CD4-positive, alpha-beta T cell (primary cell): ENCODE data around the gene ARL14EP. TPM values are rescaled to one million over a fixed set of nuclear protein-coding genes. Genes with fewer than 3 reads are reported as not detected.

Source experiments
- ATAC-seq: fragments of 200-7000 bp; cut with Tn5 transposase; one replicate; pipeline ENCODE4 v1.10.0; 2022; ENCODE audit warnings: mild to moderate bottlenecking; ENCODE audit not compliant: poor library complexity
- CTCF ChIA-PET: fragments of 350-600 bp; sonication (Branson Sonifier 250); formaldehyde crosslinking; loops from one replicate; lab custom pipeline; 2021; ENCODE audit warnings: antibody characterized with exemption, inconsistent platforms; lab: Charles Lee
- POLR2A ChIA-PET: fragments of 350-600 bp; sonication (Branson Sonifier 250); formaldehyde crosslinking; loops from one replicate; lab custom pipeline; 2021; ENCODE audit warnings: antibody characterized with exemption, inconsistent platforms; lab: Charles Lee
- DNase-seq, 14 experiments: peaks; one replicate each; pipeline ENCODE4 v3.0.0-alpha.2; 2013 to 2020; ENCODE audit warnings: mixed read lengths in 2 of 14
- H3K27ac ChIP-seq, 2 donors: one replicate each; pipeline versions ENCODE4 v1.5.1 to v1.7.0; 2013; ENCODE audit warnings: low read length in 2 of 2, low read depth in 1 of 2, mild to moderate bottlenecking in 1 of 2
- H3K27me3 ChIP-seq, 2 experiments: 1 replicate in 1 of 2; 2 replicates in 1 of 2; pipeline versions ENCODE4 v1.6.1 to v1.7.0; 2013; ENCODE audit warnings: low read length in 2 of 2, control low read depth in 1 of 2, mild to moderate bottlenecking in 1 of 2, moderate library complexity in 1 of 2; ENCODE audit not compliant: insufficient read depth in 2 of 2, control insufficient read depth in 1 of 2
- H3K36me3 ChIP-seq: one replicate; pipeline ENCODE4 v1.6.1; 2013; ENCODE audit warnings: low read length, control low read depth; ENCODE audit not compliant: insufficient read depth
- H3K4me1 ChIP-seq: one replicate; pipeline ENCODE4 v1.6.1; 2013; ENCODE audit warnings: low read length, control low read depth; ENCODE audit not compliant: insufficient read depth
- H3K4me3 ChIP-seq: one replicate; pipeline ENCODE4 v1.5.1; 2013; ENCODE audit warnings: mild to moderate bottlenecking, low read length, moderate library complexity
- H3K9me3 ChIP-seq, 2 experiments: 1 replicate in 1 of 2; 2 replicates in 1 of 2; pipeline versions ENCODE4 v1.6.1 to v1.7.0; 2013; ENCODE audit warnings: low read length in 2 of 2, mild to moderate bottlenecking in 2 of 2, control low read depth in 1 of 2, moderate library complexity in 1 of 2; ENCODE audit not compliant: control insufficient read depth in 1 of 2, insufficient read depth in 1 of 2
- H3K27ac Mint-ChIP-seq: one replicate; pipeline ENCODE4 v1.8.0; 2020; ENCODE audit warnings: mixed read lengths
- H3K27me3 Mint-ChIP-seq: one replicate; pipeline ENCODE4 v1.8.0; 2021; ENCODE audit warnings: mixed read lengths
- H3K36me3 Mint-ChIP-seq: one replicate; pipeline ENCODE4 v1.8.0; 2021; ENCODE audit warnings: low read depth, mixed read lengths
- H3K4me1 Mint-ChIP-seq: one replicate; pipeline ENCODE4 v1.8.0; 2021; ENCODE audit warnings: low read depth, mixed read lengths
- H3K4me3 Mint-ChIP-seq: one replicate; pipeline ENCODE4 v1.8.0; 2020; ENCODE audit warnings: mild to moderate bottlenecking, mixed read lengths
- H3K9me3 Mint-ChIP-seq: one replicate; pipeline ENCODE4 v1.8.0; 2020; ENCODE audit warnings: mixed read lengths
- intact Hi-C, 2 experiments: fragments of 100-400 bp; cut with DNase I in 1 of 2; cut with micrococcal nuclease in 1 of 2; formaldehyde crosslinking; loops; one replicate each; pipeline versions ENCODE4 v1.15.1 to v1.9.0; 2023 to 2025; cut with DNase I, micrococcal nuclease
- total RNA-seq, 174 experiments: library from RNA in 2 of 174; stranded (reverse) in 2 of 174; gene quantifications; one replicate each; pipeline ENCODE4 v1.2.3 and lab custom pipeline; 2021 to 2026
- TF ChIP-seq, protein P1 (sequence below): fragments of 200-600 bp; IDR thresholded peaks from one replicate; pipeline ENCODE4 v1.8.0; 2022; ENCODE audit warnings: antibody characterized with exemption, mild to moderate bottlenecking

The ARL14EP gene
- total RNA-seq, 2 experiments from 2014 or later: 48.1 to 49.7 TPM

DNA sequence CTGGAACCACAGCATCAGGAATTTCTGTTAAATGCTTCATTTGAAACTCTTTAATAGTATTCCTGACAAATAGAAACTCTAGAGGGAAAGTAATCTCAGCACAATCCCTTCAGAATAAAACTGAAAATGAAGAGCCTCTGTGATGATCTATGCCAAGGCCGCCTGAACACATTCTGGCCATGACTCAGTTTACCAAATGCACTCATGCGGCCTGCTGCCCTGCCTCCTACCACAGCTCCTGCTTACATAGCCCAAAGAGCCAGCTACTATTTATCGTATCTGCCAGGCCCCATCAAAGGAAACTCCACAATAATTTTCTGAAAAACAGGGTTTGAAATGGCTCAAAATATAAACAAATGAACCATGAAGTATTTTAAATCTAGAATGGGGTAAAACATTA, 27.0 kb downstream of the ARL14EP start:
- ChIA-PET CTCF (no interaction called here), POLR2A (no interaction called here)
- Histone ChIP-seq H3K36me3 (no peaks in the 10 kb centered on the region), H3K9me3 (no peaks in the 10 kb centered on the region), H3K27ac (no peak overlapping the region), H3K4me3 (no peak overlapping the region), H3K27me3 (peaks cover 0 to 4% of the 10 kb centered on the region in 2 experiments), H3K4me1 (no peaks in the 10 kb centered on the region)
- Mint-ChIP-seq H3K9me3 (no peaks in the 10 kb centered on the region), H3K27me3 (peaks cover 12% of the 10 kb centered on the region), H3K27ac (no peak overlapping the region), H3K36me3 (peaks cover 5% of the 10 kb centered on the region), H3K4me1 (peaks cover 13% of the 10 kb centered on the region), H3K4me3 (no peak overlapping the region)
- intact Hi-C loops: loop anchor here (5.0 to 10.0 kb wide), 4 partner anchors 73 to 1827 kb away; no protein-coding TSS in a partner anchor
- DNase-seq: no peak
- TF ChIP-seq, protein P1, sequence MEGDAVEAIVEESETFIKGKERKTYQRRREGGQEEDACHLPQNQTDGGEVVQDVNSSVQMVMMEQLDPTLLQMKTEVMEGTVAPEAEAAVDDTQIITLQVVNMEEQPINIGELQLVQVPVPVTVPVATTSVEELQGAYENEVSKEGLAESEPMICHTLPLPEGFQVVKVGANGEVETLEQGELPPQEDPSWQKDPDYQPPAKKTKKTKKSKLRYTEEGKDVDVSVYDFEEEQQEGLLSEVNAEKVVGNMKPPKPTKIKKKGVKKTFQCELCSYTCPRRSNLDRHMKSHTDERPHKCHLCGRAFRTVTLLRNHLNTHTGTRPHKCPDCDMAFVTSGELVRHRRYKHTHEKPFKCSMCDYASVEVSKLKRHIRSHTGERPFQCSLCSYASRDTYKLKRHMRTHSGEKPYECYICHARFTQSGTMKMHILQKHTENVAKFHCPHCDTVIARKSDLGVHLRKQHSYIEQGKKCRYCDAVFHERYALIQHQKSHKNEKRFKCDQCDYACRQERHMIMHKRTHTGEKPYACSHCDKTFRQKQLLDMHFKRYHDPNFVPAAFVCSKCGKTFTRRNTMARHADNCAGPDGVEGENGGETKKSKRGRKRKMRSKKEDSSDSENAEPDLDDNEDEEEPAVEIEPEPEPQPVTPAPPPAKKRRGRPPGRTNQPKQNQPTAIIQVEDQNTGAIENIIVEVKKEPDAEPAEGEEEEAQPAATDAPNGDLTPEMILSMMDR: no peak
- ATAC-seq: no peak

DNA sequence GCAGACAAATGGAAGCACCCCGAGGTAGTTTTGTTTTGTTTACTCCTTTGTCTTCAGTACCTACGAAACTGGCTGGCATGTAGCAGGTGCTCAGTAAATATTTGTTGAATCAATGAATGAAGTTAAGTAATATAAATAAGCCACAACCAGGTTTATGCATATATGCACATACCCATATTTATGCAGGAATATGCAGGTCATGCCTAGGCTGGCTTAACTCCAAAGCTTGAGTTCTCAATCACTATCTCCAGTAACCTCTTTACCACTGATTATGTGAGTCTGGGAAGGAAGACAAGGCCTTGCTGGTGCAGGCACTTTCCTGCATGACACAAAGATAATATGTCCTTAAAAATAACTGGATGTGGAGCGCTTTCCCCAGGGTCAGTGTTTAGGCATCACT, 27.5 kb downstream of the ARL14EP start:
- H3K4me3 ChIP-seq: no peak overlapping the region
- H3K9me3 ChIP-seq: no peaks in the 10 kb centered on the region
- Mint-ChIP-seq H3K4me1 (peaks cover 13% of the 10 kb centered on the region), H3K4me3 (no peak overlapping the region), H3K27me3 (peaks cover 12% of the 10 kb centered on the region), H3K27ac (no peak overlapping the region), H3K9me3 (no peaks in the 10 kb centered on the region), H3K36me3 (no peaks in the 10 kb centered on the region)
- H3K4me1 ChIP-seq: no peaks in the 10 kb centered on the region
- ATAC-seq: no peak
- ChIA-PET CTCF (no interaction called here), POLR2A (no interaction called here)
- H3K27ac ChIP-seq: no peak overlapping the region
- H3K27me3 ChIP-seq: peaks cover 0 to 4% of the 10 kb centered on the region in 2 experiments
- H3K36me3 ChIP-seq: no peaks in the 10 kb centered on the region
- TF ChIP-seq, protein P1: no peak
- no peak for DNase-seq
- intact Hi-C loops: loop anchor here in 1 of 2 experiments (5.0 kb wide), 1 partner anchor 73 kb away; no protein-coding TSS in a partner anchor

DNA sequence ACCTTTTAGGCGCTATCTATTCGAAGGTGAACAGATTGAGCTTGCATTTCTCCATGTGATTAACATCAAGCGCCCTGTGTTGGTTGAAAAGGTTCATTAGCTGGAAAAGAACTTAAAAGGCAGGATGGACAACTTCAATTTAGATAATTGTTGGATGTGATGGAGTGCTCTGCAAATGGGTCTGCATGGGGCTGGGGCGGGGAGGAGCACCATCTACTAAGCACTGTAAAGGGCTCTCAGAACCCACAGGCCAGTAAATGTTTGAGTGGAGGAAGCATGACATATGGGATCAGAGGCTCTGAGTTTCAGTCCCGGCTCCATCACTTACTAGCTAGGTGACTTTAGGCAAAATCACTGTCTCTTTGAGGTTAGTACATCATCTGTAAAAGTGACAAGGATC, 28.2 kb downstream of the ARL14EP start:
- Histone ChIP-seq H3K4me1 (no peaks in the 10 kb centered on the region), H3K36me3 (no peaks in the 10 kb centered on the region), H3K4me3 (no peak overlapping the region), H3K9me3 (no peaks in the 10 kb centered on the region), H3K27ac (no peak overlapping the region), H3K27me3 (peaks cover 0 to 4% of the 10 kb centered on the region in 2 experiments)
- Mint-ChIP-seq H3K4me1 (peaks cover 11% of the 10 kb centered on the region), H3K9me3 (no peaks in the 10 kb centered on the region), H3K27me3 (peaks cover 12% of the 10 kb centered on the region), H3K4me3 (no peak overlapping the region), H3K36me3 (no peaks in the 10 kb centered on the region), H3K27ac (no peak overlapping the region)
- DNase-seq: no peak
- POLR2A ChIA-PET: no interaction called here
- intact Hi-C loops: loop anchor here in 1 of 2 experiments (5.0 kb wide), 1 partner anchor 74 kb away; no protein-coding TSS in a partner anchor
- TF ChIP-seq, protein P1: no peak
- ATAC-seq: no peak
- CTCF ChIA-PET: no interaction called here
